Keratinocyte (primary cell): ENCODE results near the gene GPC5.

Experiments used
- EZH2 ChIP-seq: IDR thresholded peaks from one replicate; pipeline ENCODE4 v1.6.1; 2012; ENCODE audit warnings: inconsistent platforms, mild to moderate bottlenecking, low read length, moderate library complexity
- TF ChIP-seq, protein P1 (sequence below), 3 experiments: IDR thresholded peaks in 1 of 3; conservative IDR thresholded peaks in 1 of 3; optimal IDR thresholded peaks in 1 of 3; 2 replicates in 2 of 3; 3 replicates in 1 of 3; pipeline versions ENCODE3 to v1.5.1; 2011; ENCODE audit warnings: low read length in 3 of 3, mild to moderate bottlenecking in 3 of 3, moderate library complexity in 2 of 3, control low read depth in 1 of 3, inconsistent platforms in 1 of 3; ENCODE audit not compliant: insufficient read depth in 2 of 3; ENCODE audit errors: extremely low read depth in 1 of 3

DNA sequence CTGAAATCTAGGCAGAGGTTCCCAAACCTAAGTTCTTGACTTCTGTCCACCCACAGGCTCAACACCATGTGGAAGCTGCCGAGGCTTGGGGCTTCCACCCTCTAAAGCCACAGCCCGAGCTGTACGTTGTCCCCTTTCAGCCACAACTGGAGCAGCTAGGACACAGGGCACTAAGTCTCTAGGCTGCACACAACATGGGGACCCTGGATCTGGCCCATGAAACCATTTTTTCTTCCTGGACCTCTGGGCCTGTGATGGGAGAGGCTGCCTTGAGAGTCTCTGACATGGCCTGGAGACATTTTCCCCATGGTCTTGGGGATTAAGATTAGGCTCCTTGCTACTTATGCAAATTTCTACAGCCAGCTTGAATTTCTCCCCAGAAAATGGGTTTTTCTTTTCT lies 118.4 kb downstream of the GPC5 start:
- TF ChIP-seq, protein P1, sequence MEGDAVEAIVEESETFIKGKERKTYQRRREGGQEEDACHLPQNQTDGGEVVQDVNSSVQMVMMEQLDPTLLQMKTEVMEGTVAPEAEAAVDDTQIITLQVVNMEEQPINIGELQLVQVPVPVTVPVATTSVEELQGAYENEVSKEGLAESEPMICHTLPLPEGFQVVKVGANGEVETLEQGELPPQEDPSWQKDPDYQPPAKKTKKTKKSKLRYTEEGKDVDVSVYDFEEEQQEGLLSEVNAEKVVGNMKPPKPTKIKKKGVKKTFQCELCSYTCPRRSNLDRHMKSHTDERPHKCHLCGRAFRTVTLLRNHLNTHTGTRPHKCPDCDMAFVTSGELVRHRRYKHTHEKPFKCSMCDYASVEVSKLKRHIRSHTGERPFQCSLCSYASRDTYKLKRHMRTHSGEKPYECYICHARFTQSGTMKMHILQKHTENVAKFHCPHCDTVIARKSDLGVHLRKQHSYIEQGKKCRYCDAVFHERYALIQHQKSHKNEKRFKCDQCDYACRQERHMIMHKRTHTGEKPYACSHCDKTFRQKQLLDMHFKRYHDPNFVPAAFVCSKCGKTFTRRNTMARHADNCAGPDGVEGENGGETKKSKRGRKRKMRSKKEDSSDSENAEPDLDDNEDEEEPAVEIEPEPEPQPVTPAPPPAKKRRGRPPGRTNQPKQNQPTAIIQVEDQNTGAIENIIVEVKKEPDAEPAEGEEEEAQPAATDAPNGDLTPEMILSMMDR (optimal IDR thresholded peaks at IDR 0.05 in 1 of 3, IDR thresholded peaks at IDR 0.05 in 1 of 3, conservative IDR thresholded peaks at IDR 0.05 in 1 of 3; ENCODE audit: extremely low read depth in 1 of 3, insufficient read depth in 2 of 3, low read length in 3 of 3), result no peak
- no peak for TF ChIP-seq EZH2
